Stimulated activated CD4-positive, alpha-beta T cell treated with anti-CD3 and anti-CD28 coated beads, Interleukin-12 subunit alpha, Interleukin-12 subunit beta, amount 100 ng/mL, for 4 hours (primary cell): Measurements from ENCODE around the gene NNT.
A peak's percentile ranks its signal among the peaks of the same experiment; 100 is the strongest.
"Not testable (repeated sequence)": the region's sequence is repeated elsewhere in the genome, so short reads cannot be mapped to it uniquely, and the experiment has no call there.

ENCODE experiments used
- DNase-seq: peaks from one replicate; pipeline ENCODE4 v3.0.0-alpha.2; 2020

NNT gene

GRCh38 chr5:43602461-43603343, at the start of gene NNT:
NNT (plus strand) TSS chr5:43603180; CDS start chr5:43609196, 6,016 bp downstream.
- peak; percentile 77 for DNase-seq

GRCh38 chr5:43553381-43553780, 49.6 kb upstream of the NNT start:
- DNase-seq = no peak

- no peak for DNase-seq
Observed at GRCh38 chr5:43554497-43554896, 48.5 kb upstream of the NNT start.

- peak; percentile 45 for DNase-seq
Observed at GRCh38 chr5:43555895-43556606, 46.9 kb upstream of the NNT start.

GRCh38 chr5:43556607-43556856, 46.4 kb upstream of the NNT start:
- DNase-seq = not testable (repeated sequence)

- peak; percentile 75 for DNase-seq
Observed at GRCh38 chr5:43556857-43557542, 46.0 kb upstream of the NNT start, which contains the start of gene PAIP1. PAIP1 (minus strand) TSS chr5:43557077; CDS start chr5:43556846, 231 bp downstream.

- DNase-seq = no peak
Observed at GRCh38 chr5:43560128-43560527, 42.9 kb upstream of the NNT start.

- no peak for DNase-seq
Observed at GRCh38 chr5:43561356-43561755, 41.6 kb upstream of the NNT start.

- DNase-seq = no peak
Observed at GRCh38 chr5:43563321-43563720, 39.7 kb upstream of the NNT start.

- DNase-seq = no peak
Observed at GRCh38 chr5:43564289-43564850, 38.6 kb upstream of the NNT start.

- DNase-seq = no peak
Observed at GRCh38 chr5:43565043-43565442, 37.9 kb upstream of the NNT start.

GRCh38 chr5:43567967-43568366, 35.0 kb upstream of the NNT start:
- no peak for DNase-seq

- no peak for DNase-seq
Observed at GRCh38 chr5:43569236-43569746, 33.7 kb upstream of the NNT start.

GRCh38 chr5:43570450-43571158, 32.4 kb upstream of the NNT start:
- no peak for DNase-seq

- DNase-seq = no peak
Observed at GRCh38 chr5:43571237-43571636, 31.7 kb upstream of the NNT start.

GRCh38 chr5:43572357-43572756, 30.6 kb upstream of the NNT start:
- DNase-seq = no peak

- no peak for DNase-seq
Observed at GRCh38 chr5:43573058-43573457, 29.9 kb upstream of the NNT start.

- not testable (repeated sequence) for DNase-seq
Observed at GRCh38 chr5:43580402-43581210, 22.4 kb upstream of the NNT start.

- no peak for DNase-seq
Observed at GRCh38 chr5:43581398-43581797, 21.6 kb upstream of the NNT start.

GRCh38 chr5:43582082-43583005, 20.6 kb upstream of the NNT start:
- DNase-seq = no peak
